Astrocyte of the cerebellum (primary cell): Measurements from ENCODE around the gene CHN2.
A peak's percentile ranks its signal among the peaks of the same experiment; 100 is the strongest.

ENCODE experiments used
- DNase-seq: peaks from one replicate; pipeline ENCODE4 v3.0.0-alpha.2; 2011; ENCODE audit warnings: low read depth
- H3K4me3 ChIP-seq: 2 replicates; pipeline ENCODE4 v1.5.1; 2011; ENCODE audit warnings: mild to moderate bottlenecking, low read depth, low read length, moderate library complexity
- in situ Hi-C: cut with HindIII; loops from 2 replicates; pipeline ENCODE4 v1.10.0; 2017; ENCODE audit warnings: low sequenced_read_pairs
- TF ChIP-seq, protein P1 (sequence below): IDR thresholded peaks from 2 replicates; pipeline ENCODE4 v1.5.1; 2012; ENCODE audit warnings: low read length, low read depth, moderate library complexity, mild to moderate bottlenecking; ENCODE audit errors: missing control alignments

The CHN2 gene

DNA sequence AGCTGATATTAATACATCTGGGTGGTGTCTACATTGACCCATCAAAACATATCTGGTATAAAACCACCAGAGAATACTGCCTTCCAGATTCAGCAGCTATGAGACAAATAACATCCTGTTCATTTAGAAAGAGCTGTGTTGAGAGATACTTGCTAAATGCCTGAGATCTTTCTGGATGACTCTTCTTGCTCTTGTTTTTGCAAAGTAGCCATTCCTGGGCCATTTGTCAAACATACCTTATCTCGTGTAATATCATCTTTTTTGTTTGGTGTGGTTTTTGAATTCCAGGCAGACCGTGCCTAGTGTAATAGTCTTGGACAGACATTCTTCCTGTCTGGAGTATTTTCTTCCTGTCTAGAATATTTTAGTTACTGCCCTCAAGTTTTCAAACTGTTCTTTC lies 294.4 kb downstream of the CHN2 start:
- TF ChIP-seq, protein P1, sequence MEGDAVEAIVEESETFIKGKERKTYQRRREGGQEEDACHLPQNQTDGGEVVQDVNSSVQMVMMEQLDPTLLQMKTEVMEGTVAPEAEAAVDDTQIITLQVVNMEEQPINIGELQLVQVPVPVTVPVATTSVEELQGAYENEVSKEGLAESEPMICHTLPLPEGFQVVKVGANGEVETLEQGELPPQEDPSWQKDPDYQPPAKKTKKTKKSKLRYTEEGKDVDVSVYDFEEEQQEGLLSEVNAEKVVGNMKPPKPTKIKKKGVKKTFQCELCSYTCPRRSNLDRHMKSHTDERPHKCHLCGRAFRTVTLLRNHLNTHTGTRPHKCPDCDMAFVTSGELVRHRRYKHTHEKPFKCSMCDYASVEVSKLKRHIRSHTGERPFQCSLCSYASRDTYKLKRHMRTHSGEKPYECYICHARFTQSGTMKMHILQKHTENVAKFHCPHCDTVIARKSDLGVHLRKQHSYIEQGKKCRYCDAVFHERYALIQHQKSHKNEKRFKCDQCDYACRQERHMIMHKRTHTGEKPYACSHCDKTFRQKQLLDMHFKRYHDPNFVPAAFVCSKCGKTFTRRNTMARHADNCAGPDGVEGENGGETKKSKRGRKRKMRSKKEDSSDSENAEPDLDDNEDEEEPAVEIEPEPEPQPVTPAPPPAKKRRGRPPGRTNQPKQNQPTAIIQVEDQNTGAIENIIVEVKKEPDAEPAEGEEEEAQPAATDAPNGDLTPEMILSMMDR = no peak
- in situ Hi-C loops = no loop called here
- no peak overlapping the region for H3K4me3 ChIP-seq
- DNase-seq = peak; percentile 35

GRCh38 chr7:29490094-29490607 lies 295.6 kb downstream of the CHN2 start:
- no peak for DNase-seq
- H3K4me3 ChIP-seq = no peak overlapping the region
- in situ Hi-C loops = no loop called here
- TF ChIP-seq, protein P1 = no peak

GRCh38 chr7:29494350-29494749 lies 299.8 kb downstream of the CHN2 start:
- H3K4me3 ChIP-seq = no peak overlapping the region
- TF ChIP-seq, protein P1 = no peak
- peak; percentile 22 for DNase-seq
- in situ Hi-C loops = no loop called here

GRCh38 chr7:29495653-29496052 lies 301.1 kb downstream of the CHN2 start:
- H3K4me3 ChIP-seq = no peak overlapping the region
- DNase-seq = no peak
- TF ChIP-seq, protein P1 = no peak
- in situ Hi-C loops = no loop called here

DNA sequence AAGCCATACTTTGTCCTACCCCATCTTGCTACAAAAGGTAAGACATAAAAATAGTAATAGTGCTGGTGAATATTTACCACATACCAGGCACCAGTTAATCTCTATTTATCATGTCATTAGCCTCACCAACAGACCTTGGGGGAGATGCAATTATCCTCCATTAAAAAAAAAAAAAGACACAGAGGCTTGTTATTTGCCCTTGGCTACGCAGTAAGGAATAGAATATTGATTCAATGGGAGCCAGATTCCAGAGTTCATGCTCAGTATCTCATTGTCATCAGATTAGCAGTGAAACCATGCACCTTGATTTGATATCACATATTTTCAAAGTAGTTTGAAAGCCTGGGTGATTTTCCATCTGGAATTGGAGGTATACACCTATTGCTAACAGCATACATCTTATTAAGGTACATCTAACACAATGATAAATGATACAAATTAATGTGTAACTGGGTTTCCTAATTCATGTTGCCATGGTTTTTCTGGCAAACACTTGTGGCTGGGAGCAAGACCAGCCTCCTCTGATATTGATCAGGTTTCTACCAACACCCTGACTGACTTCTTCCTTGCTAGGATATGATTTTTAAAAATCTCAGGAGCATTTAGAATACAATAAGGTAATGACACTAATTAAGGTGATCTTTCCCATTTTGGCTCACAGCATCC lies 301.9 kb downstream of the CHN2 start:
- in situ Hi-C loops = no loop called here
- TF ChIP-seq, protein P1 = no peak

DNA sequence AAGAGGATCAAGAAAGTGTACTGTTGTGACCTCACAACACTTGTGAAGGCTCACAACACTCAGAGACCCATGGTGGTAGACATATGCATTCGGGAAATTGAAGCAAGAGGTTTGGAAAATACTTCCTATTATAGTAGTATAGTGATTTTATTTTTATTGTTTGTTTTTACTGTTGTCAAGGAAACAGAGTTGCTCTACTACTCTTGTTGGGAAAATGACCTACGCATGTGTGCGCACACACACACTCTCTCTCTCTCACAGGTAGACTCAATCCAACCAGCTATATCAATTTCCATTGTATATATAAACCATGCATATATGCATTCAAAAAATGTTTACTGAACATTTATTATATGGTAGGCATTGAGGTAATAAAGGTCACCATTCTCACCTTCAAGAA lies 305.4 kb downstream of the CHN2 start:
- no peak for DNase-seq
- TF ChIP-seq, protein P1 = no peak
- H3K4me3 ChIP-seq = no peak overlapping the region
- in situ Hi-C loops = no loop called here

More for the DNA sequence above, 301.9 kb downstream of the CHN2 start:
- no peak overlapping the region for H3K4me3 ChIP-seq
- DNase-seq = no peak
